ENCODE results near the gene HTR2A.

DNA sequence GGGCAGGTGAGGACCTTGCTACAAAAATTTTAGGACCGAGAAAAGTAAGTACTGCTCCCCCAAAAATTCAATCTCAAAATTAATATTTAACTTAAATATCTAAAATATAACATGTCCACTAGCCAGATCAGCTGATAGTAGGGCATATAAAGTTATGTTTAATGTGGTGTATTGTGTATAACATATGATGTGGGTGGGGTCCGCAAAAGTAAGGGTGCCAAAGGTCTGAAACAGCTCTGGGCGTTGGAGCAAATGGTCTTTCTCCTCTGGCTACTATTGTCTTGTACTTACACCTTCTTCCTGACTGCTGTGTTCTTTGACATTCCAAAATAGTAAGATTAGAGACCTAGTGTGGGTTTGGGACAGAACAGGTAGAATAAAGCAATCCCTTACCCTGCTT is 41.2 kb downstream of the HTR2A start:
- TF ChIP-seq, protein P1, sequence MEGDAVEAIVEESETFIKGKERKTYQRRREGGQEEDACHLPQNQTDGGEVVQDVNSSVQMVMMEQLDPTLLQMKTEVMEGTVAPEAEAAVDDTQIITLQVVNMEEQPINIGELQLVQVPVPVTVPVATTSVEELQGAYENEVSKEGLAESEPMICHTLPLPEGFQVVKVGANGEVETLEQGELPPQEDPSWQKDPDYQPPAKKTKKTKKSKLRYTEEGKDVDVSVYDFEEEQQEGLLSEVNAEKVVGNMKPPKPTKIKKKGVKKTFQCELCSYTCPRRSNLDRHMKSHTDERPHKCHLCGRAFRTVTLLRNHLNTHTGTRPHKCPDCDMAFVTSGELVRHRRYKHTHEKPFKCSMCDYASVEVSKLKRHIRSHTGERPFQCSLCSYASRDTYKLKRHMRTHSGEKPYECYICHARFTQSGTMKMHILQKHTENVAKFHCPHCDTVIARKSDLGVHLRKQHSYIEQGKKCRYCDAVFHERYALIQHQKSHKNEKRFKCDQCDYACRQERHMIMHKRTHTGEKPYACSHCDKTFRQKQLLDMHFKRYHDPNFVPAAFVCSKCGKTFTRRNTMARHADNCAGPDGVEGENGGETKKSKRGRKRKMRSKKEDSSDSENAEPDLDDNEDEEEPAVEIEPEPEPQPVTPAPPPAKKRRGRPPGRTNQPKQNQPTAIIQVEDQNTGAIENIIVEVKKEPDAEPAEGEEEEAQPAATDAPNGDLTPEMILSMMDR (conservative IDR thresholded peaks at IDR 0.05 in 1 of 2, IDR thresholded peaks at IDR 0.05 in 1 of 2; ENCODE audit: extremely low read depth in 1 of 2, insufficient read depth in 1 of 2, low read depth in 1 of 2, low read length in 2 of 2) = no peak
- TF ChIP-seq EZH2 (IDR thresholded peaks at IDR 0.05; ENCODE audit: borderline replicate concordance, low read length) = no peak

Data from mammary epithelial cell (primary cell).